MM.1S (cell line): ENCODE measurements around the gene CHST11.

Experiments
- DNase-seq: peaks from one replicate; pipeline ENCODE4 v3.0.0-alpha.2; 2015
- H2AFZ ChIP-seq: fragments of 300-600 bp; sonication (generic); 2 replicates; pipeline ENCODE4 v1.6.0; 2016; ENCODE audit warnings: antibody characterized with exemption, low read length
- H3F3A ChIP-seq: fragments of 300-600 bp; sonication (generic); 2 replicates; pipeline ENCODE4 v1.6.1; 2016; ENCODE audit warnings: mild to moderate bottlenecking, antibody characterized with exemption, low read length, moderate library complexity, mixed read lengths; ENCODE audit not compliant: insufficient read depth
- H3K27ac ChIP-seq: fragments of 300-600 bp; sonication (generic); 2 replicates; pipeline ENCODE4 v1.5.1; 2016; ENCODE audit warnings: mild to moderate bottlenecking, low read length
- H3K27me3 ChIP-seq: fragments of 300-600 bp; sonication (generic); replicated peaks from 2 replicates; pipeline ENCODE4 v1.6.0; 2016; ENCODE audit warnings: low read length; ENCODE audit not compliant: insufficient read depth
- H3K36me3 ChIP-seq: fragments of 300-600 bp; sonication (generic); replicated peaks from 2 replicates; pipeline ENCODE4 v1.6.1; 2016; ENCODE audit warnings: mild to moderate bottlenecking, low read length, mixed read lengths; ENCODE audit not compliant: insufficient read depth
- H3K4me1 ChIP-seq: fragments of 300-600 bp; sonication (generic); 2 replicates; pipeline ENCODE4 v1.6.1; 2016; ENCODE audit warnings: low read length, mixed read lengths
- H3K4me2 ChIP-seq: fragments of 300-600 bp; sonication (generic); 2 replicates; pipeline ENCODE4 v1.6.0; 2016; ENCODE audit warnings: low read depth, low read length
- H3K4me3 ChIP-seq: fragments of 300-600 bp; sonication (generic); 2 replicates; pipeline ENCODE4 v1.5.1; 2016; ENCODE audit warnings: low read length, mixed read lengths
- H3K79me2 ChIP-seq: fragments of 300-600 bp; sonication (generic); 2 replicates; pipeline ENCODE4 v1.6.1; 2016; ENCODE audit warnings: mixed run types, low read length, mixed read lengths
- H3K9ac ChIP-seq: fragments of 300-600 bp; sonication (generic); 2 replicates; pipeline ENCODE4 v1.6.1; 2016; ENCODE audit warnings: low read length, mixed read lengths
- H3K9me2 ChIP-seq: fragments of 300-600 bp; sonication (generic); replicated peaks from 2 replicates; pipeline ENCODE4 v1.6.1; 2016; ENCODE audit warnings: mild to moderate bottlenecking, low read length, mixed read lengths; ENCODE audit not compliant: insufficient read depth
- H3K9me3 ChIP-seq: fragments of 300-600 bp; sonication (generic); replicated peaks from 2 replicates; pipeline ENCODE4 v1.6.1; 2016; ENCODE audit warnings: mild to moderate bottlenecking, low read length, mixed read lengths; ENCODE audit not compliant: insufficient read depth
- H4K20me1 ChIP-seq: fragments of 300-600 bp; sonication (generic); 2 replicates; pipeline ENCODE4 v1.6.1; 2016; ENCODE audit warnings: mild to moderate bottlenecking, low read length, moderate library complexity, mixed read lengths; ENCODE audit not compliant: insufficient read depth
- EZH2 ChIP-seq: fragments of 300-600 bp; sonication (generic); optimal IDR thresholded peaks from 2 replicates; pipeline ENCODE3; 2017; ENCODE audit warnings: low read depth, mild to moderate bottlenecking, antibody characterized with exemption, low read length, mixed read lengths
- EZH2phosphoT487 ChIP-seq: fragments of 300-600 bp; sonication (generic); IDR thresholded peaks from 2 replicates; pipeline ENCODE4 v1.6.1; 2018; ENCODE audit warnings: antibody characterized with exemption, low read length
- TF ChIP-seq, protein P1 (sequence below): fragments of 300-600 bp; sonication (generic); IDR thresholded peaks from 2 replicates; pipeline ENCODE4 v1.5.1; 2016; ENCODE audit warnings: antibody characterized with exemption, low read length, mixed read lengths

Gene CHST11

DNA sequence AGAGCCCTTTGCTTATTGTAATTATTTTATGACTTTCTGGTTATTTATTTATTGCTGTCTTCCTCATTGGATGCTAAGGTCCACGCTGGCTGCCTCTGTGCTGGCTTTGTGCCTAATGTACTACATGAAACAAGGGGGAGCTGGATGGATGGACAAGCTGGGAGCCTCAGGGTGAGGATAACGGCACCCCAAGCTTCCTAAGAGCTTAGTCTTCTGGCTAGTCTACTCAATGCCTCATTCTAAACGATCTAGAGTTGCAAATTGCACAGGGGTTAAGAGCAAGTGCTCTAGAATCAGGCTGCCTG is 172.0 kb downstream of the CHST11 start:
- Histone ChIP-seq H4K20me1 (no peaks in the 10 kb centered on the region), H3K9me3 (no peaks in the 10 kb centered on the region), H3K27me3 (no peaks in the 10 kb centered on the region), H3K9me2 (no peaks in the 10 kb centered on the region), H3K27ac (no peak overlapping the region), H3K4me2 (no peak overlapping the region), H3K9ac (no peak overlapping the region), H3K36me3 (no peaks in the 10 kb centered on the region), H2AFZ (no peak overlapping the region), H3K4me1 (no peaks in the 10 kb centered on the region), H3K4me3 (no peak overlapping the region), H3K79me2 (no peaks in the 10 kb centered on the region), H3F3A (no peaks in the 10 kb centered on the region)
- no peak for DNase-seq
- TF ChIP-seq, protein P1, sequence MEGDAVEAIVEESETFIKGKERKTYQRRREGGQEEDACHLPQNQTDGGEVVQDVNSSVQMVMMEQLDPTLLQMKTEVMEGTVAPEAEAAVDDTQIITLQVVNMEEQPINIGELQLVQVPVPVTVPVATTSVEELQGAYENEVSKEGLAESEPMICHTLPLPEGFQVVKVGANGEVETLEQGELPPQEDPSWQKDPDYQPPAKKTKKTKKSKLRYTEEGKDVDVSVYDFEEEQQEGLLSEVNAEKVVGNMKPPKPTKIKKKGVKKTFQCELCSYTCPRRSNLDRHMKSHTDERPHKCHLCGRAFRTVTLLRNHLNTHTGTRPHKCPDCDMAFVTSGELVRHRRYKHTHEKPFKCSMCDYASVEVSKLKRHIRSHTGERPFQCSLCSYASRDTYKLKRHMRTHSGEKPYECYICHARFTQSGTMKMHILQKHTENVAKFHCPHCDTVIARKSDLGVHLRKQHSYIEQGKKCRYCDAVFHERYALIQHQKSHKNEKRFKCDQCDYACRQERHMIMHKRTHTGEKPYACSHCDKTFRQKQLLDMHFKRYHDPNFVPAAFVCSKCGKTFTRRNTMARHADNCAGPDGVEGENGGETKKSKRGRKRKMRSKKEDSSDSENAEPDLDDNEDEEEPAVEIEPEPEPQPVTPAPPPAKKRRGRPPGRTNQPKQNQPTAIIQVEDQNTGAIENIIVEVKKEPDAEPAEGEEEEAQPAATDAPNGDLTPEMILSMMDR = no peak

DNA sequence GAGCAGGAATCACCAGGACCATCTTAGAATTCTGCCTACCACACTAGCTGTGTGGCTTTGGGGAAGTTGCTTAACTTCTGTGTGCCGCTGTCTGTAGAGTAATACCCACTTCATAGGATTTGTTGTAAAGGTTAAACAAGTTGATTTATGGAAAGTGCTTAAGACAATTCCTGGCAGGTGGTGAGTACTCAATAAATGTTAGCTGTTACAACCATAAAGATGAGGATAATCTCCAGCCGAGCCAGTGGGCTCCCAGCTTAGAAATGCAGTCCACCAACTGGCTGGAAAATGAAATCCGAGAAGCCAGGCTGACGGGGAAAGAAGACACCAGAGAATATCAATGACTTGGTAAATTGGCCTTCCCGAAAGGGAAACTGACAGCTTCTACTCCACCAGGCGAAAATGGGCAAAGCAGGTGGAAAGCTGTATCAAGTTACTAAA is 173.5 kb downstream of the CHST11 start:
- Histone ChIP-seq H2AFZ (no peak overlapping the region), H3K9me3 (no peaks in the 10 kb centered on the region), H4K20me1 (no peaks in the 10 kb centered on the region), H3K4me1 (no peaks in the 10 kb centered on the region), H3K27me3 (no peaks in the 10 kb centered on the region), H3F3A (no peaks in the 10 kb centered on the region), H3K4me2 (no peak overlapping the region), H3K27ac (no peak overlapping the region), H3K36me3 (no peaks in the 10 kb centered on the region), H3K9ac (no peak overlapping the region), H3K79me2 (0 out of 2 replicates have a peak, but pooled peaks cover under 1% of the 10 kb centered on the region), H3K4me3 (no peak overlapping the region), H3K9me2 (no peaks in the 10 kb centered on the region)
- no peak for DNase-seq
- TF ChIP-seq, protein P1 = no peak
- TF ChIP-seq EZH2 (no peak), EZH2phosphoT487 (no peak)

DNA sequence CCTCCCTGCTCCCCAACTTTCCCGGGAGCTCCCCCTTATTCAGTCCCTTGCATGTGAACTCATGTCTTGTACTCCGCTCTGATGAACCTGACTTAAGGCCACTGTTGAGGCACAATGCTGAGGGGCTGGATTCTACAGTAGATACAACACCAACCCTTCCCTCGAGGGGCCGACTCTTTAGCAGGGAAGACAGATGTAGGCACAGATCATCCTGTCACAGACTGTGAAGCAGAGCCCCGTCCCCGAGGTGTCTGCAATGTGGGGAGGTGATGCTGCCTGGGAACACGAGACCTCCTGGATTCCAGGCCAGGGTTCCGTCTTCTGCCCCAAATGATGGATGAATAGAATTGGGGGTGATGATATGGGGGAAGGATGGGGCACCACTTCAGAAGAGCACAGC is 175.1 kb downstream of the CHST11 start:
- DNase-seq = no peak
- H3K4me3 ChIP-seq = no peak overlapping the region
- H3F3A ChIP-seq = no peaks in the 10 kb centered on the region

More for the DNA sequence above, 175.1 kb downstream of the CHST11 start:
- no peak overlapping the region for H2AFZ ChIP-seq
- no peaks in the 10 kb centered on the region for H3K4me1 ChIP-seq
- no peak for TF ChIP-seq EZH2phosphoT487
- no peak for TF ChIP-seq EZH2
- TF ChIP-seq, protein P1 = no peak
- H3K9me3 ChIP-seq = no peaks in the 10 kb centered on the region
- H4K20me1 ChIP-seq = no peaks in the 10 kb centered on the region
- no peaks in the 10 kb centered on the region for H3K36me3 ChIP-seq
- no peaks in the 10 kb centered on the region for H3K9me2 ChIP-seq
- no peaks in the 10 kb centered on the region for H3K27me3 ChIP-seq
- no peak overlapping the region for H3K27ac ChIP-seq
- no peak overlapping the region for H3K9ac ChIP-seq
- H3K79me2 ChIP-seq = 0 out of 2 replicates have a peak, but pooled peaks cover 4% of the 10 kb centered on the region
- H3K4me2 ChIP-seq = no peak overlapping the region
